ENCODE measurements around the gene MNX1. TPM values are rescaled to one million over a fixed set of nuclear protein-coding genes. Genes with fewer than 3 reads are reported as not detected.
A peak's percentile ranks its signal among the peaks of the same experiment; 100 is the strongest.

The MNX1 gene
- total RNA-seq, 2 experiments from 2014 or later, result not detected

DNA sequence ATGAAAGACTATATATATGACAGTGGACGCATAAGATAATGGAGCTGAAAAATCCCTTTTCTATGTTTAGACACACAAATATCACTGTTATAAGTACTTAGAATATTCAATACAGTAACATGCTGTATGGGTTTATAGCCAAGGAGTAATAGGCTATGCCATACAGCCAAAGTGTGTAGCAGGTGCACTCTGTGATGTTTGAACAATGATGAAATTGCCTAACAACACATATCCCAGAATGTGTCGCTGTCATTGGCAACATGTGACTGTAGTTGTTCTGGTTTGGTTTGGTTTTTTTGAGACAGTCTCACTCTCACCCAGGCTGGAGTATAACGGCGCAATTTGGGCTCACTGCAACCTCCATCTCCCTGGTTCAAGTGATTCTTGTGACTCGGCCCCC is 34.8 kb downstream of the MNX1 start:
- Mint-ChIP-seq H3K9me3 (ENCODE audit: low read depth) (peaks cover 8% of the 10 kb centered on the region), H3K36me3 (ENCODE audit: low read depth) (peaks cover 38% of the 10 kb centered on the region), H3K4me3 (no peak overlapping the region), H3K27ac (no peak overlapping the region), H3K27me3 (no peaks in the 10 kb centered on the region), H3K4me1 (no peaks in the 10 kb centered on the region)
- ATAC-seq, result no peak
- DNase-seq, result no peak
- CTCF ChIA-PET, result no interaction called here
- POLR2A ChIA-PET, result interaction anchor here (0.7 kb wide), 1 partner anchor 26 kb away, joined by 11 read pairs; the partner anchor contains the start of gene NOM1
- intact Hi-C loops (cut with DNase I, micrococcal nuclease), result no loop called here

DNA sequence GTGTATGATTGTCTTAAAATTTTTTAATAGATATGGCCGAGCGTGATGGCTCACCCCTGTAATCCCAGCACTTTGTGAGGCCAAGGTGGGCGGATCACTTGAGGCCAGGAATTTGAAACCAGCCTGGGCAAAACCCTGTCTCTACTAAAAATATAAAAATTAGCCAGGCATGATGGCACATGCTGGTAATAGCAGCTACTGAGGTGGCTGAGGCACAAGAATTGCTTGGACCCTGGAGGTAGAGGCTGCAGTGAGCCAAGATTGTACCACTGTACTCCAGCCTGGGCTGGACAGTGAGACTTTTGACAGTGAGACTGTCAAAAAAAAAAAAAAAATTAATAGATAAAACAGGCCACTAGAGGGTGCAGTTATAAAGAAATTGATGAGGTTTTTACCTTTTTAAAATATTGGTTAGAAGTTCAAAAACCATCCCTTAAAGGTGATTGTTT is 40.5 kb downstream of the MNX1 start:
- intact Hi-C loops (cut with DNase I, micrococcal nuclease), result loop anchor here in 1 of 2 experiments (1.0 to 5.0 kb wide), 4 partner anchors 167 to 303 kb away; partner anchors contain the start of gene UBE3C
- ATAC-seq, result peak; percentile 36
- CTCF ChIA-PET, result interaction anchor here (0.7 to 1.6 kb wide), 4 partner anchors 13 to 254 kb away, joined by 3 to 8 read pairs (median 4); no protein-coding TSS in a partner anchor

DNA sequence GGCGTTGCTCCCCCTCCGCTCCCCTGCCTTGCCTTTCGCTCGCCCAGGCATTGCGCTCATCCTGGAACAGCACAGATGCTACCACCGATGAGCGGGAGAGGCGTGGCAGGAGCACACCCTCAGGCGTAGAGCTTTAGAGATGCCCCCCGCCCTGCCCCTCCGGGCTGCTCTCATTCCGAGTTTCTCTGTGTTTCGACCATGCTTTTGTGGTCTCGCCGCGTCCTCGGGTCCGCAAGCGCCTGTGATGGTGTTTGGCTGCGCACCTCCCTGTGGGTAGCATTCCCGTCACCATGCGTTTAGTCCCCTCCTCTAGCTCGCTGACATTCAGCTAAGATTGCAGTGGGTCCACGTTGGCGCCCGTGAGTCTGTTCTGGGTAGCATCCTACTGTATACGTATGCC is 42.3 kb downstream of the MNX1 start:
- POLR2A ChIA-PET, result no interaction called here
- CTCF ChIA-PET, result interaction anchor here (0.6 to 1.6 kb wide), 3 partner anchors 11 to 857 kb away, joined by 3 to 8 read pairs (median 3); no protein-coding TSS in a partner anchor

More for the DNA sequence above, 40.5 kb downstream of the MNX1 start:
- peaks cover 41% of the 10 kb centered on the region for H3K36me3 Mint-ChIP-seq (ENCODE audit: low read depth)
- H3K4me3 Mint-ChIP-seq, result no peak overlapping the region
- H3K27me3 Mint-ChIP-seq, result no peaks in the 10 kb centered on the region
- no peak overlapping the region for H3K27ac Mint-ChIP-seq
- H3K4me1 Mint-ChIP-seq, result no peaks in the 10 kb centered on the region
- POLR2A ChIA-PET, result no interaction called here
- no peaks in the 10 kb centered on the region for H3K9me3 Mint-ChIP-seq (ENCODE audit: low read depth)
- no peak for DNase-seq

DNA sequence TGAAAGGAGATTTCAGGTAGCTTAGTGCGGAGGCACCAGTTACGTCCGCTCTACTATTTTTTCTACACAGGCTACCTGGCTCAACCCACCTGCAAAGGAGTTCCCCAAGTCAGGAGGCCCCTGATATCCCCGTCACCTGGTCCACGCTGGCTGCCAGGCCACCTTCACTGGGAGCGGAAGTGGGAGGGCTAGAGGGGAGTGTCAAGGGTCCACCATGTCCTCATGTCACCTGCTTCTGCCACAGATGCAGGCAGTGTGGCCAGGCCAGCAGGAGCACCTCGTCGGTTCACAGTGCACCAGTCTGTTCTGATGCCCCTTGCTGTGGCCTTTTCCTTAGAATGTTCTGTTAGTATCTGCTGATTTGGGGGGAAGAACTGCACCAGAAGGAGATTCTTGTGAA is 44.1 kb downstream of the MNX1 start:
- CTCF ChIA-PET, result no interaction called here
- no peak for ATAC-seq
- intact Hi-C loops (cut with DNase I, micrococcal nuclease), result loop anchor here in 1 of 2 experiments (5.0 kb wide), 1 partner anchor 171 kb away; the partner anchor contains the start of gene UBE3C
- DNase-seq, result no peak
- H3K27me3 Mint-ChIP-seq, result no peaks in the 10 kb centered on the region
- peaks cover 54% of the 10 kb centered on the region for H3K36me3 Mint-ChIP-seq (ENCODE audit: low read depth)
- no peaks in the 10 kb centered on the region for H3K9me3 Mint-ChIP-seq (ENCODE audit: low read depth)
- POLR2A ChIA-PET, result interaction anchor here (0.6 kb wide), 1 partner anchor 17 kb away, joined by 3 read pairs; no protein-coding TSS in a partner anchor
- no peak overlapping the region for H3K4me3 Mint-ChIP-seq
- no peaks in the 10 kb centered on the region for H3K4me1 Mint-ChIP-seq
- H3K27ac Mint-ChIP-seq, result no peak overlapping the region

More for the DNA sequence above, 42.3 kb downstream of the MNX1 start:
- no peak overlapping the region for H3K27ac Mint-ChIP-seq
- H3K27me3 Mint-ChIP-seq, result no peaks in the 10 kb centered on the region
- ATAC-seq, result no peak
- H3K36me3 Mint-ChIP-seq (ENCODE audit: low read depth), result peaks cover 49% of the 10 kb centered on the region
- H3K9me3 Mint-ChIP-seq (ENCODE audit: low read depth), result no peaks in the 10 kb centered on the region
- no peak overlapping the region for H3K4me3 Mint-ChIP-seq
- no peak for DNase-seq
- H3K4me1 Mint-ChIP-seq, result no peaks in the 10 kb centered on the region
- intact Hi-C loops (cut with DNase I, micrococcal nuclease), result loop anchor here in 1 of 2 experiments (5.0 kb wide), 1 partner anchor 169 kb away; the partner anchor contains the start of gene UBE3C

DNA sequence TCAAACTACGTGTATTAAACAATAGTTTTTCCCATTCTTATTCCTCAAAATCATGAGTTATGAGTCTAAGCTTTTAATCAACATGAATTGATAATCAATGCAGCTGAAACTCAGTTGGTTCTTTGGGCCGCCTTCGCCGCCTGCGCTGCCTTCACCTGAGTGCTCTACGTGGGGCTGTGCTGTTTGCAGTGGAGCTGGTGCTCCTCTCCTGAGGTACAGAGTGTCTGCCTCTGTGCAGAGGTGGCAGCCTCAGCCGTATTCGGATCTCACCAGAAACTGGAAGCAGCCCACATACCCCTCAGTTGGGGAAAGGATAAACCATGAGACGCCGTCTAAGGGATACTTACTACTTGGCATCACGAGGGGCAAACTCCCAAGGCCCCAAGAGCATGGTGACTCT is 45.5 kb downstream of the MNX1 start:
- ChIA-PET POLR2A (interaction anchor here (0.6 to 0.7 kb wide), 2 partner anchors 8 to 9 kb away, joined by 3 to 4 read pairs; no protein-coding TSS in a partner anchor), CTCF (no interaction called here)
- intact Hi-C loops (cut with DNase I, micrococcal nuclease), result loop anchor here in 1 of 2 experiments (5.0 kb wide), 1 partner anchor 172 kb away; the partner anchor contains the start of gene UBE3C
- Mint-ChIP-seq H3K27ac (no peak overlapping the region), H3K36me3 (ENCODE audit: low read depth) (peaks cover 62% of the 10 kb centered on the region), H3K27me3 (no peaks in the 10 kb centered on the region), H3K9me3 (ENCODE audit: low read depth) (no peaks in the 10 kb centered on the region), H3K4me1 (no peaks in the 10 kb centered on the region), H3K4me3 (no peak overlapping the region)
- ATAC-seq, result no peak
- no peak for DNase-seq

DNA sequence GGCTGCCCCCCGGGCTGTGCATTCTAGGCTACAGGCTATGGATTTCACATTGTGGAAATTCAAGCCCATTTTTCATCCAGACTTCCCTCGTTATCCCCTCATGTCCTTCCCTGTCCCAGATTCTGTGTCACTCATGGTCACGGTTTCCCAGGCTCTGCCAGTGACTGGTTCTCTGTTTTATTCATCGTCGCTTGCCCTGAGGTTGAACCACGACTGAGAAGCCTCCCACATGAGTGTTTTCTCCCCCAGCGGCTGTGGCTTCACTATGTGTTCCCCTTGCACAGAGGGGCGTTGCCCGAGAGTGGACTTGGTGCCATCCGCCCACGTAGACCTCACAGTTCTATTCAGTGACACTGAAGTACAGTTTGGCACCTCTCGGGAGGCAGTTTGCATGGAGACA is 47.0 kb downstream of the MNX1 start:
- no peaks in the 10 kb centered on the region for H3K4me1 Mint-ChIP-seq
- no peak overlapping the region for H3K4me3 Mint-ChIP-seq
- no peaks in the 10 kb centered on the region for H3K9me3 Mint-ChIP-seq (ENCODE audit: low read depth)
- no peak overlapping the region for H3K27ac Mint-ChIP-seq
- CTCF ChIA-PET, result interaction anchor here (0.7 kb wide), 1 partner anchor 664 kb away, joined by 3 read pairs; no protein-coding TSS in a partner anchor
- POLR2A ChIA-PET, result no interaction called here
- no peak for ATAC-seq
- no peaks in the 10 kb centered on the region for H3K27me3 Mint-ChIP-seq
- intact Hi-C loops (cut with DNase I, micrococcal nuclease), result no loop called here
- H3K36me3 Mint-ChIP-seq (ENCODE audit: low read depth), result peaks cover 62% of the 10 kb centered on the region
- no peak for DNase-seq

DNA sequence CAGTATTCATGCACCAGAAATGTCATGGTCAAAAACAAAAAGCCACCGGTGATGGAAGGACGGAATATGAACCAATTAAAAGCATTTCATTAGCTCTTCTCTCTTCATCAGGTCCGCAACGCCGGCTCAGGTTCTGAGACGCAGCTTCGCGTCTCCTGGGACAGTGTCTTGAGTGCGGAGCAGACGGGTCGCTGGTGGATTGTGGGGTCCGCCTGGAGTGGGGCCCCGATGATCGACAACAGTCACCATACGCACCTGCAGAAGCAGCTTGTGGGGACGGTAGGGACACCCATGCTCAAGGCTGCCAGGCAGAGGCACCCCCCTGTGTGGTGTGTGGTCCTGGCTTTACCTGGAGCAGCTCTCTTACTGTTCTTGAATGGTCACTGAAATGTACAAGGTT is 47.6 kb downstream of the MNX1 start:
- ATAC-seq (no peak), DNase-seq (no peak)
- H3K36me3 Mint-ChIP-seq (ENCODE audit: low read depth), result peaks cover 67% of the 10 kb centered on the region
- CTCF ChIA-PET, result interaction anchor here (0.5 to 0.7 kb wide), 2 partner anchors 304 to 665 kb away, joined by 3 read pairs; no protein-coding TSS in a partner anchor
- no peaks in the 10 kb centered on the region for H3K4me1 Mint-ChIP-seq
- POLR2A ChIA-PET, result no interaction called here
- H3K27me3 Mint-ChIP-seq, result no peaks in the 10 kb centered on the region
- intact Hi-C loops (cut with DNase I, micrococcal nuclease), result no loop called here
- no peak overlapping the region for H3K4me3 Mint-ChIP-seq
- no peaks in the 10 kb centered on the region for H3K9me3 Mint-ChIP-seq (ENCODE audit: low read depth)
- no peak overlapping the region for H3K27ac Mint-ChIP-seq

DNA sequence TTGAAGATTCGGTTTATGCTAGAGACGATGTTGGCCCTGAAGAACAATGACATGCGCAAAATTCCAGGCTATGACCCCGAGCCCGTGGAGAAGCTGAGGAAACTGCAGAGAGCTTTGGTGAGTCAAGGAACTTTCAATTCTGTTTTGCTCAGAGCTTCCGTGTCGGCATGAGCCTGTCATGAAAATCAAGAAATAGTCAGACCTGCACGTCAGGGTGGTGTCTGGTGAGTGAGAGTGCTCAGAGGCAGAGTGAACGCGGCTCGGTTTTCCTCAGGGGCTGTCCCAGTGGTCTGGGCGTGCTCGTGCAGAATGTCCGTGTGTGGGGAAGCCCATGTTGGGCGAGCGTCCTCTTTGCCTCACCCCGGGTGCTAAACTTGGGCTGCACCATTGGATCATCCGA is 48.3 kb downstream of the MNX1 start:
- Mint-ChIP-seq H3K27me3 (no peaks in the 10 kb centered on the region), H3K9me3 (ENCODE audit: low read depth) (no peaks in the 10 kb centered on the region), H3K27ac (no peak overlapping the region), H3K4me3 (no peak overlapping the region), H3K36me3 (ENCODE audit: low read depth) (peaks cover 66% of the 10 kb centered on the region), H3K4me1 (no peaks in the 10 kb centered on the region)
- DNase-seq, result no peak
- intact Hi-C loops (cut with DNase I, micrococcal nuclease), result no loop called here
- CTCF ChIA-PET, result interaction anchor here (0.5 to 1.0 kb wide), 2 partner anchors 269 to 305 kb away, joined by 3 read pairs; no protein-coding TSS in a partner anchor
- no peak for ATAC-seq
- POLR2A ChIA-PET, result no interaction called here

DNA sequence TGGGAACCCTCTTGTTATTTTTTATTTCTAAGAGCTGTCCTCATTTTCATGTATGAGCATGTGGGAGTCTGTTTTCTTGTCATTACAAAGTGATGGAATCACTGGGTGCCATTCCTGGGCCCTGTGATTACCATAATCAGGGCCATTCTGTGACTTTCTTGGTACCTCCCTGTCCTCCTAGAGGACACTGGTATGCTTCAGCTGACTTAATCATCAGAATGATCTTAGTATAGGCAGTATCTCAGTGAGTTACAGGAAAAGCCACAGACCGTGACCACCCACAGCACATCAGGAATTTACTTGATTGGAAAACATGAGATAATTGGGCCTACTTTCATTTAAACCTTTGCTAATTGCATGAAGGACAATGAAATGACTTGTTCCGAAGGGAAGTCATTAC is 53.7 kb downstream of the MNX1 start:
- peak; percentile 44 for ATAC-seq
- CTCF ChIA-PET, result interaction anchor here (0.7 to 1.7 kb wide), 3 partner anchors 12 to 290 kb away, joined by 3 to 8 read pairs (median 3); no protein-coding TSS in a partner anchor

DNA sequence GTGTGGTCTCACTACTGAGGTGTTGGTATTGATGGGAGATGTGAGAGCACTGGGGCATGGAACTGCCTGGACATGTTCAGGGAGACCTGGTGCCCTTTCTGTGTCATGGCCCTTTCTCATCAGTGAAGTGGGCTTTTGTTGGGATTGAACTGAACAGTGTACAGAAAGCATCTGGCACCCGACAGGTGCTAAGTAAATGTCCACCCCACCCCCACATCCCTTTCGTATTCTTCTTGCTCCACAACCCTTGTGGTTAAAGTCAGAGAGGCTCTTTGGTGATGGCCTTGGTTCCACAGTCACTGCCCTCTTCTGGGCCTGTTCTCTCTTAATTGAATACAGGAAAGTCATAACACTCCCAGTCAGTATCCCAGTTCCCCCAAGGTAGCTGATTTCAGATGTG is 55.5 kb downstream of the MNX1 start:
- ATAC-seq, result no peak
- Mint-ChIP-seq H3K4me1 (peaks cover 31% of the 10 kb centered on the region), H3K27me3 (no peaks in the 10 kb centered on the region), H3K9me3 (ENCODE audit: low read depth) (no peaks in the 10 kb centered on the region), H3K36me3 (ENCODE audit: low read depth) (peaks cover 71% of the 10 kb centered on the region), H3K27ac (no peak overlapping the region), H3K4me3 (no peak overlapping the region)
- intact Hi-C loops (cut with DNase I, micrococcal nuclease), result loop anchor here (5.0 to 10.0 kb wide), 2 partner anchors 187 to 430 kb away; no protein-coding TSS in a partner anchor
- ChIA-PET POLR2A (no interaction called here), CTCF (interaction anchor here (1.3 kb wide), 1 partner anchor 14 kb away, joined by 4 read pairs; no protein-coding TSS in a partner anchor)
- no peak for DNase-seq

More for the DNA sequence above, 53.7 kb downstream of the MNX1 start:
- POLR2A ChIA-PET, result interaction anchor here (0.7 to 1.0 kb wide), 2 partner anchors 9 to 382 kb away, joined by 3 to 4 read pairs; no protein-coding TSS in a partner anchor
- Mint-ChIP-seq H3K4me3 (no peak overlapping the region), H3K36me3 (ENCODE audit: low read depth) (peaks cover 76% of the 10 kb centered on the region), H3K9me3 (ENCODE audit: low read depth) (no peaks in the 10 kb centered on the region), H3K4me1 (peaks cover 23% of the 10 kb centered on the region), H3K27me3 (no peaks in the 10 kb centered on the region), H3K27ac (peak overlapping the region; percentile 8)
- intact Hi-C loops (cut with DNase I, micrococcal nuclease), result loop anchor here in 1 of 2 experiments (10.0 kb wide), 1 partner anchor 428 kb away; no protein-coding TSS in a partner anchor
- DNase-seq, result no peak

All from activated CD4-positive, alpha-beta T cell treated with anti-CD3 and anti-CD28 coated beads for 36 hours (primary cell).